GM23248 (cell line): Measurements from ENCODE around the gene SLC9A4. TPM values are rescaled to one million over a fixed set of nuclear protein-coding genes. Genes with fewer than 3 reads are reported as not detected.

Experiments used
- DNase-seq: peaks from one replicate; pipeline ENCODE4 v3.0.0-alpha.2; 2015
- H2AFZ ChIP-seq: fragments of 200-600 bp; sonication (generic); 2 replicates; pipeline ENCODE4 v1.6.1; 2016; ENCODE audit warnings: antibody characterized with exemption
- H3F3A ChIP-seq: fragments of 200-600 bp; sonication (generic); 2 replicates; pipeline ENCODE4 v1.6.1; 2016; ENCODE audit warnings: mild to moderate bottlenecking, antibody characterized with exemption, mixed run types; ENCODE audit not compliant: insufficient read depth
- H3K27ac ChIP-seq: fragments of 200-600 bp; sonication (generic); 2 replicates; pipeline ENCODE4 v1.5.1; 2016; ENCODE audit warnings: mild to moderate bottlenecking
- H3K27me3 ChIP-seq: fragments of 200-600 bp; sonication (generic); replicated peaks from 2 replicates; pipeline ENCODE4 v1.6.1; 2016; ENCODE audit warnings: mild to moderate bottlenecking; ENCODE audit not compliant: insufficient read depth
- H3K36me3 ChIP-seq: fragments of 200-600 bp; sonication (generic); 2 replicates; pipeline ENCODE4 v1.6.1; 2016; ENCODE audit warnings: low read depth, mild to moderate bottlenecking
- H3K4me1 ChIP-seq: fragments of 200-600 bp; sonication (generic); 2 replicates; pipeline ENCODE4 v1.6.1; 2016; ENCODE audit warnings: mild to moderate bottlenecking; ENCODE audit not compliant: insufficient read depth
- H3K4me2 ChIP-seq: fragments of 200-600 bp; sonication (generic); one replicate; pipeline ENCODE4 v1.6.1; 2016; ENCODE audit warnings: mild to moderate bottlenecking; ENCODE audit not compliant: unreplicated experiment
- H3K4me3 ChIP-seq: fragments of 200-600 bp; sonication (generic); 2 replicates; pipeline ENCODE4 v1.5.1; 2016; ENCODE audit warnings: mild to moderate bottlenecking
- H3K79me2 ChIP-seq: fragments of 200-600 bp; sonication (generic); 2 replicates; pipeline ENCODE4 v1.6.1; 2016; ENCODE audit warnings: mild to moderate bottlenecking; ENCODE audit not compliant: insufficient read depth
- H3K9ac ChIP-seq: fragments of 200-600 bp; sonication (generic); 2 replicates; pipeline ENCODE4 v1.6.1; 2016; ENCODE audit warnings: mild to moderate bottlenecking
- H3K9me2 ChIP-seq: fragments of 200-600 bp; sonication (generic); 2 replicates; pipeline ENCODE4 v1.6.1; 2016; ENCODE audit warnings: mixed run types, mild to moderate bottlenecking, moderate library complexity; ENCODE audit not compliant: insufficient read depth
- H3K9me3 ChIP-seq: fragments of 200-600 bp; sonication (generic); one replicate; pipeline ENCODE4 v1.6.1; 2017; ENCODE audit warnings: low read depth
- H4K20me1 ChIP-seq: fragments of 200-600 bp; sonication (generic); 2 replicates; pipeline ENCODE4 v1.6.0; 2016; ENCODE audit not compliant: insufficient read depth
- EZH2 ChIP-seq: fragments of 200-600 bp; sonication (generic); IDR thresholded peaks from 2 replicates; pipeline ENCODE4 v1.6.1; 2018; ENCODE audit warnings: antibody characterized with exemption, mild to moderate bottlenecking; ENCODE audit not compliant: insufficient read depth, poor library complexity, severe bottlenecking
- EZH2phosphoT487 ChIP-seq: fragments of 200-600 bp; sonication (generic); IDR thresholded peaks from 2 replicates; pipeline ENCODE4 v1.6.1; 2018; ENCODE audit warnings: antibody characterized with exemption, moderate library complexity, mild to moderate bottlenecking, low read depth; ENCODE audit not compliant: insufficient read depth
- WGBS, 2 experiments: methylation state at CpG; one replicate each; pipeline ENCODE4 v1.1.6; 2015 to 2017; ENCODE audit warnings: low lambda C conversion rate in 2 of 2, low coverage in 1 of 2; ENCODE audit errors: missing lambda C conversion rate in 2 of 2; 5-methylcytosine and 5-hydroxymethylcytosine counted together
- in situ Hi-C: fragments of 300-500 bp; cut with MboI; formaldehyde crosslinking; loops from 2 replicates; pipeline ENCODE4 v1.15.0; 2020
- polyA plus RNA-seq: library from polyadenylated mRNA; unstranded; fragments of >200 nt; fragmentation: Nextera tagmentation; extraction: Ambion mirVana; gene quantifications from 2 replicates; pipeline ENCODE4 v1.2.1, GENCODE V29; 2016
- total RNA-seq: library from RNA; depleted of rRNA; stranded (reverse); fragments of >200 nt; shearing (Covaris generic); gene quantifications from 2 replicates; pipeline ENCODE4 v1.2.3, GENCODE V29; 2014

The SLC9A4 gene
- total and polyA plus RNA-seq, 2 experiments from 2014 or later: not detected

GRCh38 chr2:102486941-102487702 is 14.1 kb downstream of the SLC9A4 start:
- no peak overlapping the region for H3K27ac ChIP-seq
- H3K27me3 ChIP-seq: peaks cover 14% of the 10 kb centered on the region
- in situ Hi-C loops: no loop called here
- H4K20me1 ChIP-seq: no peaks in the 10 kb centered on the region
- H3K9me3 ChIP-seq: no peaks in the 10 kb centered on the region
- H3K9me2 ChIP-seq: no peaks in the 10 kb centered on the region
- no peak for DNase-seq
- no peak overlapping the region for H3K9ac ChIP-seq
- H3K4me2 ChIP-seq: no peak overlapping the region
- WGBS, 2 experiments: 84 to 100% methylated on average over 1 of the region's 1 CpG
- TF ChIP-seq EZH2 (no peak), EZH2phosphoT487 (no peak)
- no peak overlapping the region for H2AFZ ChIP-seq
- H3K4me1 ChIP-seq: no peaks in the 10 kb centered on the region
- no peaks in the 10 kb centered on the region for H3F3A ChIP-seq
- no peak overlapping the region for H3K4me3 ChIP-seq
- H3K79me2 ChIP-seq: no peaks in the 10 kb centered on the region
- H3K36me3 ChIP-seq: no peaks in the 10 kb centered on the region

DNA sequence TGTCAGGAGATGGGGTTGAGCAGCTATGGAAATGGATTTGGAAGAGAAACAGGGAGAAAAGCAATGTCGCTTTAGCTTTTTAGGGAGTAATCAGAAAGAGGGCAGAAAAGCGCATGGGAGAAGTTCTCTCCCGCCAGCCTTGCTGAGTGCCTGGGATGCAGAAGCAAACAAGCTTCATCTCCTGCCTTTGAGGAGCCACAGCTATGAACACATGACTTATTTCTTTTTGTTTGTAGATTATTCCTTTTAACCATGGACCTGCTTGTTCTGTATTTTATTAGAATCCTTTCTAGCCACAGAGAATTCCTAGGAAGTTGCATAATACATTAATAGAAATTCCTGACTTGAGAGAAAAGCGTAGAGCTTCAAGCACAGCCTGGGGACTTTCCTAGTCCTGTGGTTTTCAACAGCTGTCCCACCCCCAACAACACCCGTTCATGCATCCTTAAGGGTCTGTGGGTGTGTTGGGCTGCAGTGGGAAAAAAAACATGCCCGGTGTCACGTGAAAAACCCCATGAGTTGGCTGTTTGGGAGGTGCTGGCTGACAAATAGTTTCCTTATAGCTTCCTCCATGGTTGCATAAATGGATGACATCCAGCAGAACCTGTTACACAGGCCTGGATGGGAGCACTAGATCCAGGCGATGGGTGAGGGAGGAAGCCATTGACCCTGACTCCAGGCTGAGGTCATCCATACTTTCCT is 14.9 kb downstream of the SLC9A4 start:
- H3K4me2 ChIP-seq: no peak overlapping the region

GRCh38 chr2:102489646-102490045 is 16.6 kb downstream of the SLC9A4 start:
- Histone ChIP-seq H3K79me2 (no peaks in the 10 kb centered on the region), H3K4me2 (no peak overlapping the region), H3K9me3 (no peaks in the 10 kb centered on the region), H3K9me2 (no peaks in the 10 kb centered on the region), H3K4me1 (no peaks in the 10 kb centered on the region), H3K4me3 (no peak overlapping the region), H3K27me3 (peaks cover 14% of the 10 kb centered on the region), H2AFZ (no peak overlapping the region), H3K27ac (no peak overlapping the region), H3F3A (no peaks in the 10 kb centered on the region), H3K36me3 (no peaks in the 10 kb centered on the region), H3K9ac (no peak overlapping the region), H4K20me1 (no peaks in the 10 kb centered on the region)
- 42 to 58% methylated on average over 1 of the region's 1 CpG for WGBS, 2 experiments
- TF ChIP-seq EZH2phosphoT487: no peak
- TF ChIP-seq EZH2: no peak
- in situ Hi-C loops: no loop called here
- DNase-seq: no peak

More for the DNA sequence above, 14.9 kb downstream of the SLC9A4 start:
- TF ChIP-seq EZH2: no peak
- no peak for TF ChIP-seq EZH2phosphoT487
- Histone ChIP-seq H3K27ac (no peak overlapping the region), H3K79me2 (no peaks in the 10 kb centered on the region), H3F3A (no peaks in the 10 kb centered on the region), H3K4me1 (no peaks in the 10 kb centered on the region), H3K36me3 (no peaks in the 10 kb centered on the region), H3K9me2 (no peaks in the 10 kb centered on the region), H3K27me3 (peaks cover 14% of the 10 kb centered on the region), H3K9ac (no peak overlapping the region), H3K9me3 (no peaks in the 10 kb centered on the region), H3K4me3 (no peak overlapping the region), H4K20me1 (no peaks in the 10 kb centered on the region), H2AFZ (no peak overlapping the region)
- in situ Hi-C loops: no loop called here
- WGBS, 2 experiments: 30 to 32% methylated on average over 8 of the region's 8 CpGs
- peak; percentile 48 for DNase-seq

GRCh38 chr2:102492006-102492405 is 19.0 kb downstream of the SLC9A4 start:
- no peak for DNase-seq
- H3K27me3 ChIP-seq: peaks cover 23% of the 10 kb centered on the region
- no peaks in the 10 kb centered on the region for H3F3A ChIP-seq
- in situ Hi-C loops: no loop called here
- no peak overlapping the region for H3K4me2 ChIP-seq
- no peaks in the 10 kb centered on the region for H3K4me1 ChIP-seq
- no peaks in the 10 kb centered on the region for H3K79me2 ChIP-seq
- no peak overlapping the region for H3K4me3 ChIP-seq
- H2AFZ ChIP-seq: no peak overlapping the region
- TF ChIP-seq EZH2: no peak
- no peak for TF ChIP-seq EZH2phosphoT487
- no peaks in the 10 kb centered on the region for H3K36me3 ChIP-seq
- no peaks in the 10 kb centered on the region for H3K9me3 ChIP-seq
- no peaks in the 10 kb centered on the region for H4K20me1 ChIP-seq
- no peak overlapping the region for H3K9ac ChIP-seq
- no peaks in the 10 kb centered on the region for H3K9me2 ChIP-seq
- H3K27ac ChIP-seq: no peak overlapping the region
